ENCODE data around the gene SSBP4.

The SSBP4 gene

DNA sequence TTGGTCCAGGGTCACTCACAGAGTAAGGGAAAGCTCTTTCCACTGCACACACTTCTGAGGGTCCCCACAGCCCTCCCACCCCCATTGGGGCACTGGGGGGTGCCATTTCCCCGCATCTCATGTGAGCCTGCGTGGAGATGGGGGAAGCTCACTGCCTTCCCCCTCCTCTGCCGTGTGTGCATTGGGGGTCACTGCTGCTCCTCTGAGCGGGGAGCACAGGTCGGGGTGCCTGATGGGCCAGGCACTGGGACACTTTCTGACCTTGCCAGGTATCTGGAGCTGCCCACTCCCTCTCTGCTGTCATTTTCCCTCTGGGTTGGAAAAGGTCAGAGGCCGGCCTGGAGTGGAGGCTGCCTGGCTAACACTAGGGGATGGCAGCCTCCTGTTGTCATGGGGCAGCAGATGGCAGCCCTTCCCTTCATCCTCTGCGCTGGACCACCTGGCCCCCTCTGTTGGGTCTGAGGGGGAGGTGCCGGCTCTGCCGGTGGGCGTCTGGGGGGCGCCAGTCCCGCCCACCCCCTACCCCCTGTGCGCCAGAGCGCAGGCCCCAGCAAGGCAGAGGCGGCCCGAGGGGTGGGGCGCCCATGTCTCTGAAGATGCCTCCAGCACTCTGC is 9.1 kb downstream of the SSBP4 start:
- no peak overlapping the region for H3K27ac ChIP-seq
- no peak for TF ChIP-seq ZFX (IDR thresholded peaks at IDR 0.05; ENCODE audit: borderline replicate concordance)
- TF ChIP-seq, protein P1, sequence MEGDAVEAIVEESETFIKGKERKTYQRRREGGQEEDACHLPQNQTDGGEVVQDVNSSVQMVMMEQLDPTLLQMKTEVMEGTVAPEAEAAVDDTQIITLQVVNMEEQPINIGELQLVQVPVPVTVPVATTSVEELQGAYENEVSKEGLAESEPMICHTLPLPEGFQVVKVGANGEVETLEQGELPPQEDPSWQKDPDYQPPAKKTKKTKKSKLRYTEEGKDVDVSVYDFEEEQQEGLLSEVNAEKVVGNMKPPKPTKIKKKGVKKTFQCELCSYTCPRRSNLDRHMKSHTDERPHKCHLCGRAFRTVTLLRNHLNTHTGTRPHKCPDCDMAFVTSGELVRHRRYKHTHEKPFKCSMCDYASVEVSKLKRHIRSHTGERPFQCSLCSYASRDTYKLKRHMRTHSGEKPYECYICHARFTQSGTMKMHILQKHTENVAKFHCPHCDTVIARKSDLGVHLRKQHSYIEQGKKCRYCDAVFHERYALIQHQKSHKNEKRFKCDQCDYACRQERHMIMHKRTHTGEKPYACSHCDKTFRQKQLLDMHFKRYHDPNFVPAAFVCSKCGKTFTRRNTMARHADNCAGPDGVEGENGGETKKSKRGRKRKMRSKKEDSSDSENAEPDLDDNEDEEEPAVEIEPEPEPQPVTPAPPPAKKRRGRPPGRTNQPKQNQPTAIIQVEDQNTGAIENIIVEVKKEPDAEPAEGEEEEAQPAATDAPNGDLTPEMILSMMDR (IDR thresholded peaks at IDR 0.05): no peak

DNA sequence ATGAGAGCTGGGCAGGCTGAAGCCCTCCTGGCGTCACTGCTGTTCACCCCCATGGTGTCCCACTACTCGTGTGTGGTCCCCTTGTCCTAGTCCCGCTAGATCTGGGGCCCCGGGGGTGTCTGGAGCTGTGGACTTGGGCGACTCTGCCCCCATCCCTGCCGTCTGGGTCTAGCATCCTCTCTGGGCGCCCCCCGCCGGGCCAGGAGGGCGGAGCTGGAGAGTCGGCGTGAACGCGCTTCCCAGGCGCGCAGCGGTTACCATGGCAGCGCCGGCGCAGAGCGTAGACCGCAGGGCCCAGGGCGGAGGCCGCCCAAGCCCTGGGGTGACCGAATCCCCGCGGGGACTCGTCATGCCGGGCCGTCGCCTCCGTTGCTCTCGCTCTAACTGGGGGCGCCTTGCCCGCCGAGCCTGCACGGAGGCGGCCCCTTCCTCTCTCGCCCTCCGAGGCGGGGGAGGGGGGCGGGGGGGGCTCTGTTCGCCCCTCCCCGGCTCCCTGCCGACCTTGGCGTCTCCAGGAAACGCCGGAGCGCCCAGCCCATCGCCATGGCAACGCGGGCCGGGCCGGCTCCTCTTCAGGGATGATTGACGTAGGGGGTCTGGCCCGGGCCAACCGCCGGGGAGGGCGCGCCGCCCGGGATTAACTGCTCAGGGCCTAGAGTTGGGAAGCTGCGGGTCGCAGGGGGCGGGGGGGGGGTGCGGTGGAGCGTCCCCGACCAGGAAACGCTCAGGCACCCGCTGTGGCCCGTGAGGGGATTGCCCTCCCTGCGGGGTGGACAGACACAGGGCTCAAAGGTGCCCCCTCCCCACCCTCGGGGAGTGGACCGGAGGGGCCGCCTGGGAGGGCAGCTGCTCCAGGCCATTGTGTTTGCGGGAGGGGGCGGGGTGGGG is 9.8 kb downstream of the SSBP4 start:
- TF ChIP-seq, protein P1 (IDR thresholded peaks at IDR 0.05): no peak
- no peak for TF ChIP-seq ZFX (IDR thresholded peaks at IDR 0.05; ENCODE audit: borderline replicate concordance)
- no peak overlapping the region for H3K27ac ChIP-seq

DNA sequence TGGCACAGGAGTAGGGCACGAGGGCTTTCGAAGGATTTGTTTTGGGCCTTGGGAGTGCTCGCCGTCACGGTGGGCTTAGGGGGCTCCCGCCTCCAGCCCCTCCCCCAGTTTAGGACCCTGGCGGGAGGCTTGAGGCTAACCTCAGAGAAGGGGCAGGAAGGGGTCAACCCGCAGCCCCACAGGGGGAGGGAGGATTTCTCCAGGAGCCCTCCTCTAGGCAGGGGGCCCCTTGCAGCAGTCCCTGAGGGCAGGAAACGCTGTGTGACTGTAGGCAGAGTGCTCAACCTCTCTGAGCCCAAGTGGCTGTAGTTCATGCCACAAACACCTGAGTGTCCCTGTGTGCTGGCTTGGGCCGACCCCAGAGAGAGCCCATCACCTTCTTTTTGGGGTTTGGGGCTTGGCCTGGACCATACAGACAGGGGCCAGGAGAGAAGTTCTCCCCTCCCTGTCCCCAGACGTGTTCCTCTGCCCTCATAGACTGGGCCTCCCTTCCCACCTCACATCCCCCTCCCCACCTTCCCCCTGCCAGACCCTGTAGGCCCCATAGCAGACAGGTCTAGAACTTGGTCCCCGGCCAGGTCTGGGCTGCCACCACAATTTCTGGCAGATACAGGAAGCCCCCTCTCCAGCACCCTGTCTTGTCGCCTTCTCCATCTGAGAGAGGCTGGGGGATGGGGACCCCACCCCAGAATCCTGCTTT is 10.7 kb downstream of the SSBP4 start:
- TF ChIP-seq ZFX (IDR thresholded peaks at IDR 0.05; ENCODE audit: borderline replicate concordance): no peak
- TF ChIP-seq, protein P1 (IDR thresholded peaks at IDR 0.05): no peak
- no peak overlapping the region for H3K27ac ChIP-seq

DNA sequence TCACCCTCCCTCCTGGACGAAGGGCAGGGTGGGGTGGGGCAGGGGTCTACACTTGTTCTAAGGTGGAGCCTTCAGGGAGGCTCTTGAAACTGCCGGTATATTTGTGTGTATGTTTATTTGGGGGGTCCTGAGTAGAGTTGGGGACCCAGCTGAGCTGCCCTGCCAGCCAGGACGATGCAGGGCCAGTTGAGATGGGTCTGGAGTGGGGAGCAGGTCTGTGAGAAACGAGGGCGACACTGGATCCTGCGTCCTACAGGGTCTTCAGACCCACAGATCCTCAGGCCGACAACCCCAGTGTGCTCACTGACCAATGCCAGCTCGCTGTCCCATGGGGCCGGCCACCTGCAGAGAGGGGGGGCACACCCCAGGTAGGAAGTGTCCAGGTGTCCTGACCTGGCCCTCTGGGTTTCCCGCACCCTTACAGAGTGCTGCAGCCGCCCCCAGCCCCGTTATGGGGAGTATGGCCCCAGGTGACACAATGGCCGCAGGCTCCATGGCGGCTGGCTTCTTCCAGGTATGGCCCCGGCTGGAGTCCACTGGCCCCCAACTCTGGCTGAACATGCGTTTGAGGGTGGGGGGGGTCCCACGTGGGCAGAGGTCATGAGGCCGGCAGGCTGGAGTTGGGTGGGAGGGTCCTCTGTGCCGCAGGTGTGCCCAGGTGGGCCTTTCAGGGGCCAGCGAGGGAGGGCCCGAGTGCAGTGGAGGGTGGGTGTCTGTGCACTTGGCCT is 11.4 kb downstream of the SSBP4 start:
- TF ChIP-seq ZFX (IDR thresholded peaks at IDR 0.05; ENCODE audit: borderline replicate concordance): no peak
- TF ChIP-seq, protein P1 (IDR thresholded peaks at IDR 0.05): no peak
- no peak overlapping the region for H3K27ac ChIP-seq

DNA sequence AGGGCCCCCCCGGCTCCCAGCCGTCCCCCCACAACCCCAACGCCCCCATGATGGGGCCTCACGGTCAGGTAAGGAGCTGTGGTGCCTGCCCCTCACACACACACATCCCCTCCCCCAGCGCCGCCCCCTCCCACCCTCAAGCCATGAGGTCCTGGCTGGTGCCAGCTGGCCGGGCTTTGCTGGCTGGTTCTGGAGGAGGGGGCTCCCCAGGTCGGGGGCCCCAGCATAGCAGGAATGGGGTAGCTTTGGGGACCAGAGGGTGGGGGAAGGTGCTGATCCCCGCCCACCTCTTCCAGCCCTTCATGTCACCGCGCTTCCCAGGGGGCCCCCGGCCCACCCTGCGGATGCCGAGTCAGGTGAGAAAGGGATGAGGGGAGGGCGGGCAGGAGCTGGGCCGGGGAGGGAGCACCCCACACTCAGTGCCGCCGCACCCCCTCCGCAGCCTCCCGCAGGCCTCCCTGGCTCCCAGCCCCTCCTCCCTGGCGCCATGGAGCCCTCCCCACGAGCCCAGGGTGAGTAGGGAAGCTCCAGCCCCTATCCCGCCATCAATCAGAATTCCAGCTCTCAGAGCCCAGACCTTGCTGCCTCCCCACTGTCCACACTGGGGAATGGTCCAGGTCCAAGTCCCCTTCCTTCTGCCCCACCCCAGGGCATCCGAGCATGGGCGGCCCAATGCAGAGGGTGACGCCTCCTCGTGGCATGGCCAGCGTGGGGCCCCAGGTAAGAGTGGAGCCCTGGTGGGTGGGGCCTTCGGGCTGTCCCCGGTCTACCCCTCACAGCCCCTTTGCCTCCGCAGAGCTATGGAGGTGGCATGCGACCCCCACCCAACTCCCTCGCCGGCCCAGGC is 12.4 kb downstream of the SSBP4 start:
- TF ChIP-seq, protein P1 (IDR thresholded peaks at IDR 0.05): no peak
- TF ChIP-seq ZFX (IDR thresholded peaks at IDR 0.05; ENCODE audit: borderline replicate concordance): no peak
- peak overlapping the region; percentile 93; the same call in 1 of the 2 replicates for H3K27ac ChIP-seq

DNA sequence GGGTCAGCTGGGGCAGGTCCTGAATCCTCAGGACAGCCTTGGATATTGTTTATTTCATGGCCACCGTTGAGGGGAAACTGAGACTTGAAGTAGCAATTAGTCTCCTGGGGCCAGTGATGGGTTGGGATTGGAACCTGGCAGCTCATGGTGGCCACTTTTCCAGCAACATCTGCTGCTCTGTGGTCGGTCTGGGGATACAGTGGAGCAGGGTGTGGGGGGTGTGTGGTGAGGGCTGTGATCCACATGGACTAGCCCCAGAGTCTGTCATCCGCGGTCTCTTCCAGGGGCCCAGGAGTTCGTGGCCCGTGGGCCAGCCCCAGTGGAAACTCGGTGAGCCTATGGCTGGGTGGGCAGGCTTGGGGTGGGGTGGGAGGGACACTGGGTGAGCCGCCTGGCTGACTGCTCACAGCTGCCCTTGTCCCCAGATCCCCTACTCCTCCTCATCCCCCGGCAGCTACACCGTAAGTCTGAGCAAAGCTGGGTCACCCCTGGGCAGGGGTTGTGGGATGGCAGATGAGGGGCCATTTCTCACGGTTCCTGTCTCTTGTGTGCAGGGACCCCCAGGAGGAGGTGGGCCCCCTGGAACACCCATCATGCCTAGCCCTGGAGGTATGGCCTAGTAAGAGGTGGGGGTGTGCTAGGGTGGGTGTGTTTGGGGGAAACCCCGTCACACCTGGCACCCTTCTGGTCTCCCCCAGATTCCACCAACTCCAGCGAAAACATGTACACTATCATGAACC is 13.2 kb downstream of the SSBP4 start:
- TF ChIP-seq ZFX (IDR thresholded peaks at IDR 0.05; ENCODE audit: borderline replicate concordance): no peak
- TF ChIP-seq, protein P1 (IDR thresholded peaks at IDR 0.05): no peak
- peak overlapping the region; percentile 93 for H3K27ac ChIP-seq
